Activated naive CD8-positive, alpha-beta T cell treated with anti-CD3 and anti-CD28 coated beads, Interleukin-2, amount 50 U/mL, for 16 hours (primary cell): ENCODE data around the gene POLR2J.

Source experiments
- DNase-seq: peaks from one replicate; pipeline ENCODE4 v3.0.0-alpha.2; 2020; ENCODE audit warnings: low read depth, low spot score

POLR2J gene

GRCh38 chr7:102439963-102440795, 38.5 kb downstream of the POLR2J start:
- no peak for DNase-seq

DNA sequence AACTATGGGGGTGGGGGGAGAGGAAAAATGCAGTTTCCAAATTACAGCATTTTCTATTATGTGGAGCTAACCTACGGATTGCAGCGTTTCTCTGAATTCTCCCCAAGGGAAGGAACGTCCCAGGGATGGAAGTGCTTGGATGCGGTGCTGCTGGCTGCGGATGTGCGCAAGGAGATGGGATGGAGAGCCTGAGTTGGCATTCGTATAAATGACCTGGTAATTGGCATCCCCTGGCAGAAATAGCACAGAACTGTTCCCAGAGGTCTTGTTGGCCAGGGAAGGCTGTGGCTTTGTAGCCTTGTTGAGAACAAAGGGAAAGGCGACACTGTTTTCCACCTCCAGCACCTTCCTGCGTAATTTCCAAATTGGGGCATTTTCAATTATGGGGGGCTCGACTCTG, 42.6 kb downstream of the POLR2J start:
- no peak for DNase-seq

GRCh38 chr7:102434039-102434486, 44.7 kb downstream of the POLR2J start:
- DNase-seq = no peak

GRCh38 chr7:102433219-102434038, 45.3 kb downstream of the POLR2J start, which contains the start of gene ORAI2:
TSS of gene ORAI2 (plus strand) at chr7:102433575. CDS start at chr7:102438957, 5,382 bp downstream.
- peak; percentile 68 for DNase-seq

DNA sequence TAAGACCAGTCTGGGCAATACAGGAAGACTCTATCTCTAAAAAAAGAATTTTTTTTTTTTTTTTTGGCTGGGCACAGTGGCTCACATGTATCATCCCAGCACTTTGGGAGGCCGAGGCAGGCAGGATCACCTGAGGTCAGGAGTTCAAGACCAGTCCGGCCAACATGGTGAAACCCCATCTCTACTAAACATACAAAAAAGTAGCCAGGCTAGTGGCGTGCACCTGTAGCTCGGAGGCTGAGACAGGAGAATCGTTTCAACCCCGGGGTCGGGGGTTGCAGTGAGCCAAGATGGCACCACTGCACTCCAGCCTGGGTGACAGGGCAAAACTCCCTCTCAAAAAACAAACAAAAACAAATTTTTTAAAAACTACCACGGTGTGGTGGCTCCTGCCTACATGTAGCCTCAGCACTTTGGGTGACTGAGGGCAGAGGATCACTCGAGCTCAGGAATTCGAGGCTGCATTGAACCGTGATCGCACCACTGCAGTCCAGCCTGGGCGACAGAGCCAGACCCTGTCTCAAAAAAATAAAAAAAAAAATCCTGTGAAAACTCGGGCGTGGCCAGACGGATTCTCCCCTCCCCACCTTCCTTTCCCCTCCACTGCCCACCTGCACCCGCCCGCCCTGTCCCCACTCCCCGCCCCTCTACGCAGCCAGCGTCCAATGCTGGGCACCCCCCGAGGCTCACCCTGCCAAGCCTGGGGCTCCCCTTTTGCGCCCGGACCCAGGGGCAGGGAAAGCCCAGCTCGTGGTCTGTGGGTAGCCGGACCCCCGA, 46.1 kb downstream of the POLR2J start:
- DNase-seq = no peak

DNA sequence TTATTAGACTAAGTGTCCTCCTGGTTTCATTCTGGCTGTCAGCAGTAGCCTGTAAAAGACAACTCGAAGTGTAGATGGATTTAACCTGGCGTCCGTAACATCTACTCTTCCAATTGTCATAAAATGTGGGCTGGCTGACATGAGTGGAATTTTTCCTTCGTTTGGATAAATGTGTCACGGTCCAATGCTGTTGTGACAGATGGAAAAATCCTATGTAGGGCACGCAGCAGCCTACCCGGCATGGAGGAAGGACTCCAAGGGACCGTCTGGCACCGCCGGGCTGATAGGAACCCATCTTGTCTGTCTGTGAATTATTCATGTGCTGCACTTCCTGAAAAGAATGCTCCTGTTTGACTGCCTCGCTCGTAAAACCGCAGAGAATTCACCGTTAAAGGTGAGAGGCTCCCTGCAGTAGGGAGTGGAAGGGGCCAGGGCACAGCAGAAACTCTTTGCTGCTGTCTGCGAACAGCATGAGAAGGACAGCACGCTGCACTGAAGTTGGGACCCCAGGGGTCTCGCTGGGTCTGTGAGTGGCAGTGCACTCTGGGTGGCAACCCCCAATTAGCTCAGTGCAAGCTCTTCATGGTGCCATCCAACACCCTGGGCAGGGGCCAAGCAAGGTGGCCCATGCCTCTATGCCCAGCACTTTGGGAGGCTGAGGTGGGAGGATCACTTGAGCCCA, 47.0 kb downstream of the POLR2J start:
- DNase-seq = no peak

DNA sequence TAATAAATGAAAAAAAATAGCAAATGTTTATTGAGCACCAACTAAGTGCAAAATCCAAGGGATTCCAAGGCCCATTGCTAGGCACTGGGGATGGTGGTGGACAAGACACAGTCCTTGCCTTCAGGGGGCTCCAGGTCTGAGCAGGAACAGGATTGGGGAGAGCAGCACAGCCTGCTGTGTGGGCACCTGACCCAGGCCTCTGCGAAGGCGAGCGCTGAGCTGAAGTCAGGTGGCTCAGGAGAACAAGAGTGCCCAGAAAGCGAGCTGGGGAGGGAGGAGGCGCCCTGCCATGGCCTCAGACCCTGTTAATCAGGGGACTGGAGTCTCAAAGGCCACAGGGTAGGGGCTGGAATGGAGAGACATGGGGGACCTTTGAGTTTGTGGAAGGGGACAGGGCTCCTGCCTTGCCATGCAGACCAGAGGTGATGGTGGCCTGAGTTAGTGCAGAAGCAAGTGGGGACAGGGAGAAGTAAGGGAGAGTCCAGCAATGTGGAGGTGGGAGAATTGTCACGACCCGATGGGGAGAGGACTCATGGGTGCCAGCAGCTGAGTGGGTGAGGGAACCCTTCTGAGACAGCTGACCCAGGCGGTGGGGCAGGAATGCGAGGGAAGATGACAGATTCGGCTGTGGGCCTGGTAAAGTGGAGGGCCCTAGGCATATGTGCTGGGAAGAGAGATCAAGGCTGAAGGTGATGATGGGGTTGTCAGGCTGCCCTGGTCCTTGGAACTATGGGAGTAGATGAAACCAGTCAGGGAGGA, 49.4 kb downstream of the POLR2J start:
- no peak for DNase-seq

GRCh38 chr7:102427019-102427405, 51.7 kb downstream of the POLR2J start:
- DNase-seq = no peak

DNA sequence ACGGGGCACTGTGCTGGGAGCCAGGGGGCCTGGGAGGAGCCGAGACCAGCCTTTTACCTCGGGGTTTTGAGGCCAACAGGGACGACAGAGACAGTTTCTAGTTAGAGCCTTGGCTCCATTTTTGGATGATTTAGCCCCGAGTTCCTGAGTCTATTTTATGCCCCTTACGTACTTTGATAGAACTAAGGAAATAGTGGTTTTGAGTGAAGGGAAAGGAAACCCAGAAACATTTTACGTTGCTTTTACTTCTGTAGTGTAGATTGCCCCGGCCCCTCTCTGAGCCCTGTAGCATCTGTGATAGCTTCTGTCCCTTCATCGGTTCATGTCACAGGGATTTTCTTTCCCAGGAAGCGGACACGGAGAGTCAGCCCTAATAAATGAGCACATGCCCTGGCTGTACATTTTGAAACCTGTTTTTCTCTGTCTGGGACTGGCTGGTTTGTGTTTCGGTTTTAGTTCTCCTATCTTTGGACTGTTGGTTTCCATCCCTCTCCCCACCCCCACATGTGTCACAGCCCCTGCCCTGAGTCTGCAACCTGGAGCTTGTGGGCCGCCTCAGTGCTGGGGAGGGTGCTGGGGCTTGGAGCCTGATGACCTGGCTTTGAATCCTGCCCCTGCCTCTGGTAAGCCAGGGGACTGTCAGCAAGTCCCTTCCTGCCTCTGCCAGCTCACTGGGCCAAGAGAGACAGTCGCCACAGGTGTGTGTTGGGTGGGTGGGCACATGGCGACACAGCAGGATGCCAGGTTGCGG, 52.3 kb downstream of the POLR2J start:
- peak; percentile 74 for DNase-seq

GRCh38 chr7:102425639-102426267, 53.0 kb downstream of the POLR2J start:
- DNase-seq = peak; percentile 72

DNA sequence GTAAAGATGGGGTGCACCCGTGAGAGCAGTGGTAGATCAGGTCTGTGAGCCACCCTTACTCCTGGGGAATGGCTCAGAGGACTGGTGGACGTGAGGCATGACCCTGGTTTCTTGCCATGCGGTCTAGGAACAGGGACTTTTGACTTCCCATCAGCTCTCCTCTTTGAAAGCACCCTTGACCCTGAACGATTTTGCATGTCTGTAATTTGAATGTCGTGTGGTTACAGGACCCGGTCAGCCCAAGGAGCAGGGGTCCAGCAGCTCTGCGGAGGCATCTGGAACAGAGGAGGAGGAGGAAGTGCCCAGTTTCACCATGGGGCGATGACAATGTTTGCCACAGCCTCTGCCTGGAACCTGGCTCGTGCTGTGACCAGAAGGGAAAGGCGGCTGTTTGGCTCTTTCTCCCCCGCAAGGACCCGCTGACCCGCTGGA, 53.9 kb downstream of the POLR2J start:
- no peak for DNase-seq

GRCh38 chr7:102424129-102424551, 54.6 kb downstream of the POLR2J start:
- no peak for DNase-seq
